PC-3 (cell line): ENCODE data around the gene CYP4F11. TPM values are rescaled to one million over a fixed set of nuclear protein-coding genes. Genes with fewer than 3 reads are reported as not detected.
"Not testable (repeated sequence)": the region's sequence is repeated elsewhere in the genome, so short reads cannot be mapped to it uniquely, and the experiment has no call there.

Experiments used
- ATAC-seq: fragments of 200-7000 bp; cut with Tn5 transposase; 2 replicates; pipeline ENCODE4 v1.9.1; 2020; ENCODE audit warnings: mild to moderate bottlenecking, moderate library complexity
- BruUV-seq: library from RNA; stranded (reverse); fragments of 400-500 nt; replicated peaks from 2 replicates; lab custom pipeline; 2021; lab: Mats Ljungman, UMichigan
- CTCF ChIA-PET: fragments of 300-600 bp; sonication (Branson Sonifier 250); formaldehyde crosslinking; loops from one replicate; lab custom pipeline; 2022; ENCODE audit warnings: antibody characterized with exemption; lab: Charles Lee
- POLR2A ChIA-PET: fragments of 300-600 bp; sonication (Branson Sonifier 250); formaldehyde crosslinking; loops from one replicate; lab custom pipeline; 2022; ENCODE audit warnings: antibody characterized with exemption; ENCODE audit not compliant: unreplicated experiment; lab: Charles Lee
- DNase-seq: peaks from one replicate; pipeline ENCODE4 v3.0.0-alpha.2; 2015
- H2AFZ ChIP-seq: fragments of 300-600 bp; sonication (generic); 2 replicates; pipeline ENCODE4 v1.6.0; 2016; ENCODE audit warnings: antibody characterized with exemption, low read length
- H3F3A ChIP-seq: fragments of 300-600 bp; sonication (generic); one replicate; pipeline ENCODE4 v1.6.0; 2017; ENCODE audit warnings: antibody characterized with exemption, low read length, control low read depth, mild to moderate bottlenecking; ENCODE audit not compliant: unreplicated experiment
- H3K27ac ChIP-seq: fragments of 300-600 bp; sonication (generic); 2 replicates; pipeline ENCODE4 v1.5.1; 2016; ENCODE audit warnings: mild to moderate bottlenecking, low read length
- H3K27me3 ChIP-seq: fragments of 300-600 bp; sonication (generic); 2 replicates; pipeline ENCODE4 v1.6.1; 2016; ENCODE audit warnings: low read length, mixed read lengths
- H3K36me3 ChIP-seq: fragments of 300-600 bp; sonication (generic); 2 replicates; pipeline ENCODE4 v1.6.1; 2016; ENCODE audit warnings: low read depth, mixed run types, low read length, mixed read lengths
- H3K4me1 ChIP-seq: fragments of 300-600 bp; sonication (generic); 2 replicates; pipeline ENCODE4 v1.5.1; 2016; ENCODE audit warnings: low read length; ENCODE audit not compliant: insufficient read depth
- H3K4me2 ChIP-seq: fragments of 300-600 bp; sonication (generic); 2 replicates; pipeline ENCODE4 v1.6.0; 2016; ENCODE audit warnings: low read length
- H3K4me3 ChIP-seq: fragments of 300-600 bp; sonication (generic); 2 replicates; pipeline ENCODE4 v1.5.1; 2016; ENCODE audit warnings: mild to moderate bottlenecking, low read length, mixed read lengths
- H3K79me2 ChIP-seq: fragments of 300-600 bp; sonication (generic); 2 replicates; pipeline ENCODE4 v1.6.1; 2017; ENCODE audit warnings: low read length, mixed read lengths
- H3K9ac ChIP-seq: fragments of 300-600 bp; sonication (generic); 2 replicates; pipeline ENCODE4 v1.6.0; 2016; ENCODE audit warnings: mild to moderate bottlenecking, low read length
- H3K9me2 ChIP-seq: fragments of 300-600 bp; sonication (generic); replicated peaks from 2 replicates; pipeline ENCODE4 v1.6.1; 2016; ENCODE audit warnings: mixed run types, low read length, mixed read lengths
- H3K9me3 ChIP-seq: fragments of 300-600 bp; sonication (generic); 2 replicates; pipeline ENCODE4 v1.6.1; 2016; ENCODE audit warnings: low read length, mixed read lengths
- H4K20me1 ChIP-seq: fragments of 300-600 bp; sonication (generic); 2 replicates; pipeline ENCODE4 v1.6.1; 2016; ENCODE audit warnings: low read length, mixed read lengths
- CTCF ChIP-seq: fragments of 300-600 bp; sonication (generic); conservative IDR thresholded peaks from 2 replicates; pipeline ENCODE4 v1.5.1; 2017; ENCODE audit warnings: antibody characterized with exemption, low read depth, mild to moderate bottlenecking, low read length
- EZH2 ChIP-seq: fragments of 300-600 bp; sonication (generic); IDR thresholded peaks from one replicate; pipeline ENCODE4 v1.6.1; 2017; ENCODE audit warnings: antibody characterized with exemption, mild to moderate bottlenecking, low read length; ENCODE audit not compliant: unreplicated experiment
- EZH2phosphoT487 ChIP-seq: fragments of 300-600 bp; sonication (generic); IDR thresholded peaks from 2 replicates; pipeline ENCODE4 v1.6.1; 2018; ENCODE audit warnings: mild to moderate bottlenecking, antibody characterized with exemption, low read length, borderline replicate concordance
- intact Hi-C: fragments of 100-400 bp; cut with micrococcal nuclease; formaldehyde crosslinking; loops from 2 replicates; pipeline ENCODE4 v1.9.0; 2023
- total RNA-seq: library from RNA; depleted of rRNA; stranded (reverse); fragments of >200 nt; gene quantifications from 2 replicates; pipeline ENCODE4 v1.2.3, GENCODE V29; 2014

Gene CYP4F11
- total RNA-seq, 1 experiment from 2014 or later = 0.11 TPM

- no peaks in the 10 kb centered on the region for H3K9me3 ChIP-seq
- TF ChIP-seq CTCF (no peak), EZH2phosphoT487 (no peak), EZH2 (no peak)
- no TSS peak for BruUV-seq
- no peaks in the 10 kb centered on the region for H3K36me3 ChIP-seq
- H3K27ac ChIP-seq = no peak overlapping the region
- peaks cover 10% of the 10 kb centered on the region for H3K27me3 ChIP-seq
- H3K4me3 ChIP-seq = no peak overlapping the region
- H4K20me1 ChIP-seq = no peaks in the 10 kb centered on the region
- no peaks in the 10 kb centered on the region; the same call in 1 of the 2 replicates for H3K9me2 ChIP-seq
- ChIA-PET CTCF (no interaction called here), POLR2A (no interaction called here)
- ATAC-seq (no peak), DNase-seq (no peak)
- H3K4me1 ChIP-seq = no peaks in the 10 kb centered on the region
- H3F3A ChIP-seq = no peaks in the 10 kb centered on the region
- intact Hi-C loops = no loop called here
- H3K4me2 ChIP-seq = no peak overlapping the region
- no peaks in the 10 kb centered on the region for H3K79me2 ChIP-seq
- no peak overlapping the region for H3K9ac ChIP-seq
- no peak overlapping the region for H2AFZ ChIP-seq
Measured at GRCh38 chr19:15900504-15900903, 33.8 kb downstream of the CYP4F11 start.

- H3K36me3 ChIP-seq, H3K9me3 ChIP-seq, H3K4me3 ChIP-seq, H3K4me1 ChIP-seq, BruUV-seq, H3K27me3 ChIP-seq, H3K9ac ChIP-seq, H3K9me2 ChIP-seq, DNase-seq, H3K27ac ChIP-seq, ATAC-seq, H4K20me1 ChIP-seq, POLR2A ChIA-PET, CTCF ChIA-PET, H2AFZ ChIP-seq, H3F3A ChIP-seq, H3K4me2 ChIP-seq, intact Hi-C loops, H3K79me2 ChIP-seq: not testable (repeated sequence)
Measured at GRCh38 chr19:15900032-15900431, 34.3 kb downstream of the CYP4F11 start.

- intact Hi-C loops, H4K20me1 ChIP-seq, H3K9me2 ChIP-seq, H2AFZ ChIP-seq, H3K9me3 ChIP-seq, H3K4me1 ChIP-seq, H3K27me3 ChIP-seq, DNase-seq, H3F3A ChIP-seq, CTCF ChIA-PET, H3K4me3 ChIP-seq, H3K36me3 ChIP-seq, H3K27ac ChIP-seq, H3K4me2 ChIP-seq, H3K79me2 ChIP-seq, BruUV-seq, H3K9ac ChIP-seq, POLR2A ChIA-PET, ATAC-seq: not testable (repeated sequence)
Measured at GRCh38 chr19:15899561-15899960, 34.8 kb downstream of the CYP4F11 start.

DNA sequence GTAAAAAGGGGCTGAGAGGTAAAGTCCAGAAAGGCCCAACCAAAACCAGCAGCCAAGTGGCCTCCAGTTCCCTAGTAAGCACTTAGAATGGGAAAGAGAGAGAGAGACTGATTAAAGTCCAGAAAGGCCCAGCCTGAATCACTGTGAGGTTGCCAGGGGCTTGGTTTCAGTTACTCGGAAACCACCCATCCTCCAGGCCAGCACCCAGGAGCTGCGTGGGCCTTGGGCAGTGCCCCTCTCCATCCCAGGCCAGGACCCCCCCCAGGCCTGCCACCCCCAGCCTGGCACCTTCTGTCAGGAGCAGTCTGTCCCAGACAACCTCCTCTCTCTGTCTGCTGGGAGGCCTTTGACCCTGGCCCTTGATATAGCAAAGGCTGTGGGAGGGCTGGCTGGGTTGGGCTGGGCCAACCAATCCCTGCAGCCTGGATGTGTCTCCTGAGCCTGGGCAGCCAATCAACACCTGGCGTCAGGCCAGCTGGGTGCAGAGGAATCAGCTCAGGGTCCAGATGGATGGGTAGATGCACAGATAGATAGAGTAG is 36.5 kb downstream of the CYP4F11 start, which contains the start of gene CYP4F2:
Gene CYP4F2, minus strand, starts transcription at position 337 of the 539 bp plus-strand sequence. CDS start 463 bp downstream, outside the sequence.
- no TSS peak for BruUV-seq
- intact Hi-C loops = no loop called here
- CTCF ChIA-PET = no interaction called here

More for the DNA sequence above, 36.5 kb downstream of the CYP4F11 start, which contains the start of gene CYP4F2:
- Histone ChIP-seq H3K4me1 (no peaks in the 10 kb centered on the region), H4K20me1 (no peaks in the 10 kb centered on the region), H3F3A (no peaks in the 10 kb centered on the region), H3K4me2 (no peak within 1 kb of the TSS), H3K9me2 (no peaks in the 10 kb centered on the region; the same call in 1 of the 2 replicates), H3K36me3 (no peaks in the 10 kb centered on the region), H3K9me3 (no peaks in the 10 kb centered on the region), H3K9ac (no peak within 1 kb of the TSS), H3K4me3 (no peak within 1 kb of the TSS), H3K27me3 (peaks cover 10% of the 10 kb centered on the region), H2AFZ (no peak within 1 kb of the TSS), H3K79me2 (no peaks in the 10 kb centered on the region), H3K27ac (no peak within 1 kb of the TSS)
- TF ChIP-seq EZH2 (no peak), CTCF (no peak)
- POLR2A ChIA-PET = no interaction called here
- ATAC-seq = no peak
- DNase-seq = no peak
